ENCODE measurements around the gene CPLX3.

DNA sequence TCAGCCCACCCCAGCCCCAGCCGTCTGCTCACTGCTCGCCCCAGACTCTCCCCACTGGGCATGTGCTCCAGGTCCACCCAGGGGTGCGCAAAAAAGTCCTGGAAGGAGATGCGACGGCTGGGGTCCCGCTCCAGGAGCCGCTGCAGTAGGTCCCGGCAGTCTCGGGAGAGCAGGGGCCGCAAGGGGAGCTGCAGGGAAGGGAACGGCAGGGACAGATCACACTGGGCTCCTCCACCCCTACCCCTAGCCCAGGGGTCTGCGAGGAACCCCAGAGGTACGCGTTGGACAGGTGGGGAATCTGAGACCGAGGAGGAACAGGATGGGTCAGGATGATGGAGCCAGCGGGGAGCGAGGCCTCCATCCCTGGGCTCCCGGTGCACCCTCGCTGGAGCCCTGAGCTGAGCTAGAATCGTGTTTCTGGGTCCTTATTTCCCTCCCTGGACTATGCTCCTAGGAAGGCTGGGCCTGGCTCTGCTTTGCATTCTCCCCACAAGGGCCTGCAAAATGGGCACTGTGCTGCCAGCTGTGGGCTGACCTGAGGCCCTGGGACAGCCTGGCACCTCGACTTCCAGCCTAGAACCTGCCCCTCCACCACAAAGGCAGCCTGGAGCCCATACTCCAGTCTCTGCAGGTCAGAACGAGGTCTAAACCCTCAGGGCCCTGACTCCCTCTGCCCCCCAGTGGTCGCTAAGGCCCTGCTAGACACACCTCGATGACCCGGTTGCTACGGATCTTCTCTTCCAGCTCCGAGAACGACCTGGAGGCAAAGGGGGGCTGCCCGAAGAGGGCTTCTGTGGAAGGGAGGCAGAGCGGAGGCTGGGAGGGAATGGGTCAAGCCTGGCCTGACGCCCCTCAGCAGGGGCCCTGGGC is 13.3 kb downstream of the CPLX3 start:
- TF ChIP-seq POLR2A (IDR thresholded peaks at IDR 0.05; ENCODE audit: low read depth) (no peak), EP300 (IDR thresholded peaks at IDR 0.05) (no peak)
- TF ChIP-seq, protein P1, sequence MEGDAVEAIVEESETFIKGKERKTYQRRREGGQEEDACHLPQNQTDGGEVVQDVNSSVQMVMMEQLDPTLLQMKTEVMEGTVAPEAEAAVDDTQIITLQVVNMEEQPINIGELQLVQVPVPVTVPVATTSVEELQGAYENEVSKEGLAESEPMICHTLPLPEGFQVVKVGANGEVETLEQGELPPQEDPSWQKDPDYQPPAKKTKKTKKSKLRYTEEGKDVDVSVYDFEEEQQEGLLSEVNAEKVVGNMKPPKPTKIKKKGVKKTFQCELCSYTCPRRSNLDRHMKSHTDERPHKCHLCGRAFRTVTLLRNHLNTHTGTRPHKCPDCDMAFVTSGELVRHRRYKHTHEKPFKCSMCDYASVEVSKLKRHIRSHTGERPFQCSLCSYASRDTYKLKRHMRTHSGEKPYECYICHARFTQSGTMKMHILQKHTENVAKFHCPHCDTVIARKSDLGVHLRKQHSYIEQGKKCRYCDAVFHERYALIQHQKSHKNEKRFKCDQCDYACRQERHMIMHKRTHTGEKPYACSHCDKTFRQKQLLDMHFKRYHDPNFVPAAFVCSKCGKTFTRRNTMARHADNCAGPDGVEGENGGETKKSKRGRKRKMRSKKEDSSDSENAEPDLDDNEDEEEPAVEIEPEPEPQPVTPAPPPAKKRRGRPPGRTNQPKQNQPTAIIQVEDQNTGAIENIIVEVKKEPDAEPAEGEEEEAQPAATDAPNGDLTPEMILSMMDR (IDR thresholded peaks at IDR 0.05) = no peak

Measured in esophagus muscularis mucosa (tissue), 4 donors.